WI38 (cell line): ENCODE data around the gene PPP1R16B.

ENCODE experiments used
- H3K4me3 ChIP-seq: 2 replicates; pipeline ENCODE4 v1.5.1; 2011; ENCODE audit warnings: low read depth, mild to moderate bottlenecking, control low read depth, low read length
- TF ChIP-seq, protein P1 (sequence below): IDR thresholded peaks from 2 replicates; pipeline ENCODE4 v1.5.1; 2012; ENCODE audit warnings: low read depth, mild to moderate bottlenecking, control low read depth, low read length

PPP1R16B gene

DNA sequence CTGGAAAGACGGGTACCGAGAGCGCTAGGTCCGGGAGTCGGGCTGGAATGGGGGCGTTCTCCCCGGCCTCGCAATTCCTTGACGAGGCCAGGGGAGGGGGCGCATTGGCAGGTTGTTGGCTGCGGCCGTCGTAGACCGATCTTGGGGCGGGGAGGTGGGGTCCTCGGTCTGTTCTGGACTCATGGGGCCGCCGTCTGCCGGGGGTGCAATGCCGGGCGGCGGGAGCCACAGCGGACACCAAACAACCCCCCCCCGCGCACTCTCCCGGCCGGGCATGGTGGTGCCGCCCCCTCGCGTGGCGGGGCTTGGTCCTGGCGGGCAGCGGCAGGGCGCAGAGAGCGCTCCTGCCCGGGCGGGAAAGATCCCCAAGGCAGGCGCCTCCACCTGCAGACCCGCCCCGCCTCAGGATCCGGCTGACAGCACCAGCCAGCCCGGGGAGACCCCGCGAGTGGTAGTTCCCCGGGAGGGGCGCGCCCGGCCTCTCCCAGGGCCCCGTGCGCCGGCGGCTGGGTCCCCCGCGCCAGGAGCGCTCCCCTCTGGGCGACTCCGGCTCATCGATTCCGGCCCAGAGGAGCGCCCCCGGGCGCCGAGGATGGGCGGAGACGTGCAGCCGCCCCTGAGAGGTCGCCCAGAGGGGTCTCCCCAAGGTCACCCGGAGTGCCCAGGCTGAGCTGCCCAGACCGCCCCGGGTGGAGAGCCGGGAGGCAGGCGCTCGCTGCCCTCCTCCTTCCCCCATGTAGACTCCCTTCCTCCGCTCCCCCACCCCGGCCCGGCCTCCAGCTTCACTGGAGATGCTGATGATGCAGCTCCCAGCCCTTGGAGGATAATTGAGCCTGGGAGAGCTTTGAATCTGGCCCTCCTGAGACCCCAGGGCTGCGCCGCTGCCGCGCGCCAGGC lies 709 bp downstream of the PPP1R16B start:
- H3K4me3 ChIP-seq = peak overlapping the region; percentile 22; the same call in 1 of the 2 replicates
- TF ChIP-seq, protein P1, sequence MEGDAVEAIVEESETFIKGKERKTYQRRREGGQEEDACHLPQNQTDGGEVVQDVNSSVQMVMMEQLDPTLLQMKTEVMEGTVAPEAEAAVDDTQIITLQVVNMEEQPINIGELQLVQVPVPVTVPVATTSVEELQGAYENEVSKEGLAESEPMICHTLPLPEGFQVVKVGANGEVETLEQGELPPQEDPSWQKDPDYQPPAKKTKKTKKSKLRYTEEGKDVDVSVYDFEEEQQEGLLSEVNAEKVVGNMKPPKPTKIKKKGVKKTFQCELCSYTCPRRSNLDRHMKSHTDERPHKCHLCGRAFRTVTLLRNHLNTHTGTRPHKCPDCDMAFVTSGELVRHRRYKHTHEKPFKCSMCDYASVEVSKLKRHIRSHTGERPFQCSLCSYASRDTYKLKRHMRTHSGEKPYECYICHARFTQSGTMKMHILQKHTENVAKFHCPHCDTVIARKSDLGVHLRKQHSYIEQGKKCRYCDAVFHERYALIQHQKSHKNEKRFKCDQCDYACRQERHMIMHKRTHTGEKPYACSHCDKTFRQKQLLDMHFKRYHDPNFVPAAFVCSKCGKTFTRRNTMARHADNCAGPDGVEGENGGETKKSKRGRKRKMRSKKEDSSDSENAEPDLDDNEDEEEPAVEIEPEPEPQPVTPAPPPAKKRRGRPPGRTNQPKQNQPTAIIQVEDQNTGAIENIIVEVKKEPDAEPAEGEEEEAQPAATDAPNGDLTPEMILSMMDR = no peak

DNA sequence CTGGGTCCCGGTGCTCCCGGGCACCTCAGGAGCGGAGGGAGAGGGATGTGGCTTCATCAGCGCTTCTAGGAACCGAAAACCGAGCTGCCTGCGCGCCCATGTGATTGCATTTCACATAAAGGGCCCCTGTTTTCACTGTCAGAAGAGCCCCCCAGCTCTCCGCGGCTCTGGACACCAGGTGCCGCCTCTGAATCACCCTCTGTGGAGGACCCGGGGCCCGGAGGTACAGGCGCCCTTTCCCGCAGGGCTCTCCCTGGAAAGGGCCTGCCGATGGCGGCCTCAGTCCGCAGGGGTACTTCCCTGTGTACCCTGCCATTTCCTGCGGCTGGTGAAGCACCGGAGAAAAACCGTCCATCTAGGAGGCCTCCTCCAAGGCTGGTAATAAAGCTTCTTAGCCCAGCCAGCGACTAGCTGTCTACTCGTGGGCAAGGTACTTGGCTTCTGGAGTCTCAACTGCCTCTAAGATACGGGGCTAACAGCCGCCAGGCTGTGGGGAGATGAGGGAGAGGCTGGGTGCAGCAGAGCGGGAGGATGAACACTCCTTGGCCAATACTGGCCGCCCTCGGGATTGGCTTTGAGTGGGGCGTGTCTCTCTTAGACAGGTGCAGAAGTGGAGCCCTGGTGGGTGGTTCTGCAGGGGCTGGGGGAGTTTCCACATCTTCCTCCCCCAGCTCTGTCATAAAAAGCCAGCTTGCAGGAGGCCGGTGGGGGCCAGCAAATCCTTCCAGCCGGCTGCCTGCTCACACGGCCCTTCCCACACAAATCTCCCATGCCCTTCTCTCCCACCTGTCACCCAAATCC lies 1.6 kb downstream of the PPP1R16B start:
- TF ChIP-seq, protein P1 = no peak
- no peak overlapping the region for H3K4me3 ChIP-seq

DNA sequence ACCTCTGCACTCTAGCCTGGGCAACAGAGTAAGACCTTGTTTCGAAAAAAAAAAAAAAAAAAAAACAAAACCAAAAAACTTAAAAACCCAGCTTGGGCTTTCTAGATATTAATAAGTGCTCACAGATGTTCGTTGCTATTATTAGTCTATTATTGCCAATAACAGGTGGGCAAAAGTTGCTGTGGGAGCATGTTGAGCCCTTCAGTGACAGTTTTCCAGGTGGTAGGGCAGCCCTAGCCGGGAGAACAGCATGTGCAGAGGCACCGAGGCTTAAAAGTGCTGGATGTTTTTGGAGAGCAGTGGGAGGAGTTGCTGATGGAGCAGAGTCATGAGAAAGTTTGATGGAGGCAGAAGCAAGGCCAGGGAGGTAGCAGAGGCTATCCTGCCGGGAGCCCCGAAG lies 4.4 kb downstream of the PPP1R16B start:
- TF ChIP-seq, protein P1 = no peak
- H3K4me3 ChIP-seq = no peak overlapping the region

DNA sequence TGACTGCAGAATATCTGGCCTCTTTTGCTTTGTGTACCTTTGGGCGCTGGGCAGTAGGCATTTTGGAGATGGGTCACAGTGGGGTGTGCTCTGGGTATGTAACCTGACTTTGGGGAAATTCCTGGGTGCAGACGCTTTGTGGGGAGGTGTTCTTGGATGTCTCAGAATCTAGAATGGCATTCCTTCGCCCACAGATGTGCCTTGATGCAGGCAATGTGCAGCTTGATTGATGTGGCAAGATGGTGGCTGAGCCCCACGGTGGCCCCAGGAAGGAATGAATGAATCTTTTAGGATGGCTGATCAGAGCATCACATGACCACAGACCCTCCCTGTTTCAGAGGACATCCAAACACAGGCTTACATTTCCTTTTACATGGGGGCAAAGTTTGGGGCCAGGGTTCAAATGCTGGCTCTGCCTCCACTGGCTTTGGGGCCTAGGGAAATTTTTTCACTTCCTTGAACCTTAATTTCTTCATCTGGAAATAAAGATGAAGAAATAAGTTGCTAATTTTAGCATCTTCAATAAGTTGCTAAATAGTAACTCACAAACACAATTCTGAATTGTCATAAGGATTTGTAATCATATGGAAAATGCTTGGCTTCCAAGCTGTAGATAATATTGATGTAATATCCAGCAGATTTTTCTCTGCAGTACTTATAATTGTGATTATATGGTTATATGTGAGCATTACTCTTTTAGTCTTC lies 5.6 kb downstream of the PPP1R16B start:
- TF ChIP-seq, protein P1 = no peak
- H3K4me3 ChIP-seq = no peak overlapping the region

DNA sequence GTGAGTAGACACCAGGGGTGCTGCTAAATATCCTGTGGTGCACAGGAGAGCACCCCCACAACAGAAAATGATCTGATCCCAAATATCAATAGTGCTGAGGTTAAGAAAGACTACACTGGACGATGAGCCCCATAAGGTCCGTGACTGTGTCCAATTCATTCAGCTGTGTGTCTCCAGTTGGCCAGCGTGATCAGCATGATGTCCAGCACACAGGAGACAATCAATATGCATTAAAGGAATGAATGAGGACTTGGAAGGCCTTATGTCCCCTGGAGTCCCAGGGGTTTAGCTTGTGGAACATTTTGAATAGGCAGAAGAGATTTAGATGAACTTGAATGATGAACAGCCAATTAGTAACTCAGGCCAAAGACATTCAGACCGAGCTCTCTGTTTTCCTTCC lies 6.3 kb downstream of the PPP1R16B start:
- no peak overlapping the region for H3K4me3 ChIP-seq
- TF ChIP-seq, protein P1 = no peak

DNA sequence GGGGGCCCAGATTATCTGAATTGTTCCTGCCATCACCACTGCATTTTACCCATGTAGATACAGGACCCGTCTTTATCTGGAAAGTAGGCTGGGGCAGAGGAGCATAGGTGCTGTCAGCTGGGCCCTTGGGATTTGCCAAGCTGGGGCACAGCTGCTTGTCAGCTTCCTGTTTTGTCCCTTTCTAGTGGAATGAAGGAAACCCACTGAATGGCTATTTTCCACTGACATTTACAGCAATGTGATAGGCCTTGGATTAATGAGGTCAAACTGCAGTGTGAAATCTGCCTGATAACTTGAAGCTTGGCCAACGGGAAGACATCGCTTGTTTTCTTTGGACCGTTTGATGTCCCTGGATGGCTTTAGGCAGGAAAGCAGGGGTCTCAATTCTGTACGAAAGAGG lies 6.7 kb downstream of the PPP1R16B start:
- H3K4me3 ChIP-seq = no peak overlapping the region
- TF ChIP-seq, protein P1 = no peak
